ENCODE data around the gene PRTN3.

DNA sequence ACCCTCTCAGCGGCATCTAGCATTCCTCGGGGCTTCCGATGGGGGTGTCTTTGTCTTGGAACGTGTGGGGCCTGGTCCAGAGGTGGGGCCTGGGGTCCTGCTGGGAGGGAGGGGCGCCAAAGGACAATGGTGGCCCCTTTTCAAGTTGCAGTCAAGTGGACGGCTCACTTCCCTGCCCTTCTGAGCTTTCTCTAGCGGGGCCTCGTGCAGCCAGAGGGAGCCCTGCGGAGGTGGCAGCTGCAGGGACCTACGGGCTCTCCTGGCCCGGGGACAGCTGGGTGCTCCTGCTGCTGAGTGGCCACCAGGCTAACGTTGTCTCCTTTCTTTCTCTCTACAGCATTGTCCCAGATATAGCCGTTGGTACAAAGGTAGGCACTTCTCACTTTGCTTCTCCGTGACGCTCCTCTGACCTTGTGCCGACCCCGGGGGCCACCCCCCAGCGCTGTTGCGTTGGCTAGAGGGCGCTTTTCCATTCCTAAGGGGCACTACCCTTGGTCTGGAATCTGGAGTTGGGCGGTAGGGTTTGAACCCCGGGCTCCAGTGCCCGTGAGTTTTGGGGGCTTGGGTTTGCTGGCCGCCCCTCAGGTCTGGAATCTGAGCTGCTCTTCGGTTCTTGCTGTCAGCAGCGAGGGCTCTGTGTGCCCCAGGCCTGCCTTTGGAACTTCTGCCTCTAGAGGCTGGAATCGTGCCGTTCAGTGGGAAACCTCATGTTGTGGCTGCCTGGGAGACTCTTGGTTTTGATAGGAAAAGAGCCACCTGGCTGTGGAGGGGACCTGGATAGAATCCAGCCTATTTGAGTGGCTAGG, 41.5 kb upstream of the PRTN3 start:
- TF ChIP-seq EP300 (IDR thresholded peaks at IDR 0.05) (no peak), POLR2A (IDR thresholded peaks at IDR 0.05) (no peak)
- TF ChIP-seq, protein P1, sequence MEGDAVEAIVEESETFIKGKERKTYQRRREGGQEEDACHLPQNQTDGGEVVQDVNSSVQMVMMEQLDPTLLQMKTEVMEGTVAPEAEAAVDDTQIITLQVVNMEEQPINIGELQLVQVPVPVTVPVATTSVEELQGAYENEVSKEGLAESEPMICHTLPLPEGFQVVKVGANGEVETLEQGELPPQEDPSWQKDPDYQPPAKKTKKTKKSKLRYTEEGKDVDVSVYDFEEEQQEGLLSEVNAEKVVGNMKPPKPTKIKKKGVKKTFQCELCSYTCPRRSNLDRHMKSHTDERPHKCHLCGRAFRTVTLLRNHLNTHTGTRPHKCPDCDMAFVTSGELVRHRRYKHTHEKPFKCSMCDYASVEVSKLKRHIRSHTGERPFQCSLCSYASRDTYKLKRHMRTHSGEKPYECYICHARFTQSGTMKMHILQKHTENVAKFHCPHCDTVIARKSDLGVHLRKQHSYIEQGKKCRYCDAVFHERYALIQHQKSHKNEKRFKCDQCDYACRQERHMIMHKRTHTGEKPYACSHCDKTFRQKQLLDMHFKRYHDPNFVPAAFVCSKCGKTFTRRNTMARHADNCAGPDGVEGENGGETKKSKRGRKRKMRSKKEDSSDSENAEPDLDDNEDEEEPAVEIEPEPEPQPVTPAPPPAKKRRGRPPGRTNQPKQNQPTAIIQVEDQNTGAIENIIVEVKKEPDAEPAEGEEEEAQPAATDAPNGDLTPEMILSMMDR (IDR thresholded peaks at IDR 0.05): peak in 2 of 5 experiments; percentile 12 to 14

Data from tibial nerve (tissue), 4 donors.